LHCN-M2 (cell line): ENCODE data around the gene VWA3B. TPM values are rescaled to one million over a fixed set of nuclear protein-coding genes. Genes with fewer than 3 reads are reported as not detected.
A peak's percentile ranks its signal among the peaks of the same experiment; 100 is the strongest.
"Not testable (repeated sequence)": the region's sequence is repeated elsewhere in the genome, so short reads cannot be mapped to it uniquely, and the experiment has no call there.

ENCODE experiments used
- DNase-seq: peaks from one replicate; pipeline ENCODE4 v3.0.0-alpha.2; 2012; ENCODE audit warnings: low read depth
- total RNA-seq: library from RNA; depleted of rRNA; stranded (reverse); fragments of >200 nt; gene quantifications from 2 replicates; pipeline ENCODE4 v1.2.3, GENCODE V29; 2014

The VWA3B gene
- total RNA-seq, 1 experiment from 2014 or later, result not detected

- DNase-seq, result peak; percentile 83
These were observed 47.4 kb downstream of the VWA3B start for GRCh38 chr2:98134172-98135005.

GRCh38 chr2:98137196-98137595 lies 50.2 kb downstream of the VWA3B start:
- DNase-seq, result peak; percentile 42

GRCh38 chr2:98138978-98139377 lies 52.0 kb downstream of the VWA3B start:
- DNase-seq, result not testable (repeated sequence)

- peak; percentile 38 for DNase-seq
These were observed 53.2 kb downstream of the VWA3B start for GRCh38 chr2:98140210-98140609.

GRCh38 chr2:98142106-98142791 lies 55.3 kb downstream of the VWA3B start:
- no peak for DNase-seq

GRCh38 chr2:98145070-98145469 lies 58.1 kb downstream of the VWA3B start:
- DNase-seq, result no peak

- not testable (repeated sequence) for DNase-seq
These were observed 60.9 kb downstream of the VWA3B start for GRCh38 chr2:98147900-98148299.

- no peak for DNase-seq
These were observed 61.8 kb downstream of the VWA3B start for GRCh38 chr2:98148595-98149332.

- peak; percentile 82 for DNase-seq
These were observed 62.3 kb downstream of the VWA3B start for GRCh38 chr2:98149333-98149697.

GRCh38 chr2:98153481-98153880 lies 66.5 kb downstream of the VWA3B start:
- no peak for DNase-seq

- DNase-seq, result no peak
These were observed 68.3 kb downstream of the VWA3B start for GRCh38 chr2:98155291-98155690.

GRCh38 chr2:98155716-98156115 lies 68.7 kb downstream of the VWA3B start:
- DNase-seq, result no peak

GRCh38 chr2:98156304-98156703 lies 69.3 kb downstream of the VWA3B start:
- no peak for DNase-seq

- DNase-seq, result no peak
These were observed 70.6 kb downstream of the VWA3B start for GRCh38 chr2:98157557-98157956.

- DNase-seq, result peak; percentile 55
These were observed 71.3 kb downstream of the VWA3B start for GRCh38 chr2:98158305-98158704.

GRCh38 chr2:98160554-98160953 lies 73.6 kb downstream of the VWA3B start:
- no peak for DNase-seq

GRCh38 chr2:98161186-98161585 lies 74.2 kb downstream of the VWA3B start:
- DNase-seq, result no peak

GRCh38 chr2:98164256-98164655 lies 77.3 kb downstream of the VWA3B start:
- no peak for DNase-seq

- no peak for DNase-seq
These were observed 78.6 kb downstream of the VWA3B start for GRCh38 chr2:98165516-98166071.

GRCh38 chr2:98167916-98168315 lies 80.9 kb downstream of the VWA3B start:
- DNase-seq, result no peak

GRCh38 chr2:98170076-98170475 lies 83.1 kb downstream of the VWA3B start:
- no peak for DNase-seq
